GM21717 (cell line): ENCODE results near the gene MAN2A2.
A peak's percentile ranks its signal among the peaks of the same experiment; 100 is the strongest.
"Not testable (repeated sequence)": the region's sequence is repeated elsewhere in the genome, so short reads cannot be mapped to it uniquely, and the experiment has no call there.

ENCODE experiments used
- ATAC-seq: cut with Tn5 transposase; IDR thresholded peaks from one replicate; pipeline ENCODE4 v1.9.1; 2021; ENCODE audit warnings: mild to moderate bottlenecking, moderate library complexity; ENCODE audit not compliant: unreplicated experiment

Gene MAN2A2

GRCh38 chr15:90915808-90916440 is 12.8 kb downstream of the MAN2A2 start:
- ATAC-seq, result no peak

GRCh38 chr15:90916461-90916860 is 13.4 kb downstream of the MAN2A2 start:
- ATAC-seq, result no peak

GRCh38 chr15:90917569-90917968 is 14.5 kb downstream of the MAN2A2 start:
- no peak for ATAC-seq

GRCh38 chr15:90918034-90918788 is 15.1 kb downstream of the MAN2A2 start:
- no peak for ATAC-seq

GRCh38 chr15:90918835-90919234 is 15.7 kb downstream of the MAN2A2 start:
- ATAC-seq, result no peak

- ATAC-seq, result no peak
These were observed 18.8 kb downstream of the MAN2A2 start for GRCh38 chr15:90921887-90922286.

GRCh38 chr15:90922712-90923322 is 19.7 kb downstream of the MAN2A2 start:
- peak; percentile 62 for ATAC-seq

- ATAC-seq, result peak; percentile 77
These were observed 21.3 kb downstream of the MAN2A2 start for GRCh38 chr15:90924375-90924774.

GRCh38 chr15:90926766-90927165 is 23.7 kb downstream of the MAN2A2 start:
- ATAC-seq, result not testable (repeated sequence)

- ATAC-seq, result not testable (repeated sequence)
These were observed 25.0 kb downstream of the MAN2A2 start for GRCh38 chr15:90928106-90928505.

GRCh38 chr15:90929246-90930019 is 26.3 kb downstream of the MAN2A2 start:
- no peak for ATAC-seq

- ATAC-seq, result no peak
These were observed 27.9 kb downstream of the MAN2A2 start for GRCh38 chr15:90930861-90931574.

GRCh38 chr15:90931575-90931827 is 28.4 kb downstream of the MAN2A2 start:
- no peak for ATAC-seq

- peak; percentile 47 for ATAC-seq
These were observed 28.9 kb downstream of the MAN2A2 start, which contains the start of gene HDDC3 for GRCh38 chr15:90931828-90932659. Gene HDDC3, minus strand, starts transcription at chr15:90932549. Its CDS starts 9 bp downstream, at chr15:90932540.

GRCh38 chr15:90932660-90932991 is 29.5 kb downstream of the MAN2A2 start:
- no peak for ATAC-seq

- ATAC-seq, result no peak
These were observed 30.2 kb downstream of the MAN2A2 start for GRCh38 chr15:90933301-90933700.

GRCh38 chr15:90934256-90934948 is 31.3 kb downstream of the MAN2A2 start:
- peak; percentile 37 for ATAC-seq

- ATAC-seq, result peak; percentile 61
These were observed 32.0 kb downstream of the MAN2A2 start, which contains the start of gene UNC45A for GRCh38 chr15:90934949-90935751. Gene UNC45A, plus strand, starts transcription at chr15:90935285. Its CDS starts 40 bp downstream, at chr15:90935325.
